Stimulated activated effector memory CD8-positive, alpha-beta T cell treated with anti-CD3 and anti-CD28 coated beads, Interleukin-12 subunit alpha, Interleukin-12 subunit beta, amount 100 ng/mL, for 72 hours (primary cell): ENCODE measurements around the gene ARHGAP45.
"Not testable (repeated sequence)": the region's sequence is repeated elsewhere in the genome, so short reads cannot be mapped to it uniquely, and the experiment has no call there.

Source experiments
- ATAC-seq: fragments of 150-1000 bp; cut with Tn5 transposase; 2 replicates; pipeline ENCODE4 v1.10.0; 2021
- DNase-seq, 2 donors: peaks; one replicate each; pipeline ENCODE4 v3.0.0; 2021 to 2022; ENCODE audit warnings: low spot score in 2 of 2
- H3K27ac Mint-ChIP-seq: one replicate; pipeline ENCODE4 v1.8.0; 2022; ENCODE audit warnings: mild to moderate bottlenecking, mixed read lengths
- H3K36me3 Mint-ChIP-seq: one replicate; pipeline ENCODE4 v1.8.0; 2022; ENCODE audit warnings: mild to moderate bottlenecking, mixed read lengths
- H3K4me1 Mint-ChIP-seq: one replicate; pipeline ENCODE4 v1.8.0; 2022; ENCODE audit warnings: mixed read lengths
- H3K4me3 Mint-ChIP-seq: one replicate; pipeline ENCODE4 v1.8.0; 2022; ENCODE audit warnings: mild to moderate bottlenecking, mixed read lengths
- H3K9me3 Mint-ChIP-seq: one replicate; pipeline ENCODE4 v1.8.0; 2022; ENCODE audit warnings: mixed read lengths

Gene ARHGAP45, protein sequence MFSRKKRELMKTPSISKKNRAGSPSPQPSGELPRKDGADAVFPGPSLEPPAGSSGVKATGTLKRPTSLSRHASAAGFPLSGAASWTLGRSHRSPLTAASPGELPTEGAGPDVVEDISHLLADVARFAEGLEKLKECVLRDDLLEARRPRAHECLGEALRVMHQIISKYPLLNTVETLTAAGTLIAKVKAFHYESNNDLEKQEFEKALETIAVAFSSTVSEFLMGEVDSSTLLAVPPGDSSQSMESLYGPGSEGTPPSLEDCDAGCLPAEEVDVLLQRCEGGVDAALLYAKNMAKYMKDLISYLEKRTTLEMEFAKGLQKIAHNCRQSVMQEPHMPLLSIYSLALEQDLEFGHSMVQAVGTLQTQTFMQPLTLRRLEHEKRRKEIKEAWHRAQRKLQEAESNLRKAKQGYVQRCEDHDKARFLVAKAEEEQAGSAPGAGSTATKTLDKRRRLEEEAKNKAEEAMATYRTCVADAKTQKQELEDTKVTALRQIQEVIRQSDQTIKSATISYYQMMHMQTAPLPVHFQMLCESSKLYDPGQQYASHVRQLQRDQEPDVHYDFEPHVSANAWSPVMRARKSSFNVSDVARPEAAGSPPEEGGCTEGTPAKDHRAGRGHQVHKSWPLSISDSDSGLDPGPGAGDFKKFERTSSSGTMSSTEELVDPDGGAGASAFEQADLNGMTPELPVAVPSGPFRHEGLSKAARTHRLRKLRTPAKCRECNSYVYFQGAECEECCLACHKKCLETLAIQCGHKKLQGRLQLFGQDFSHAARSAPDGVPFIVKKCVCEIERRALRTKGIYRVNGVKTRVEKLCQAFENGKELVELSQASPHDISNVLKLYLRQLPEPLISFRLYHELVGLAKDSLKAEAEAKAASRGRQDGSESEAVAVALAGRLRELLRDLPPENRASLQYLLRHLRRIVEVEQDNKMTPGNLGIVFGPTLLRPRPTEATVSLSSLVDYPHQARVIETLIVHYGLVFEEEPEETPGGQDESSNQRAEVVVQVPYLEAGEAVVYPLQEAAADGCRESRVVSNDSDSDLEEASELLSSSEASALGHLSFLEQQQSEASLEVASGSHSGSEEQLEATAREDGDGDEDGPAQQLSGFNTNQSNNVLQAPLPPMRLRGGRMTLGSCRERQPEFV

DNA sequence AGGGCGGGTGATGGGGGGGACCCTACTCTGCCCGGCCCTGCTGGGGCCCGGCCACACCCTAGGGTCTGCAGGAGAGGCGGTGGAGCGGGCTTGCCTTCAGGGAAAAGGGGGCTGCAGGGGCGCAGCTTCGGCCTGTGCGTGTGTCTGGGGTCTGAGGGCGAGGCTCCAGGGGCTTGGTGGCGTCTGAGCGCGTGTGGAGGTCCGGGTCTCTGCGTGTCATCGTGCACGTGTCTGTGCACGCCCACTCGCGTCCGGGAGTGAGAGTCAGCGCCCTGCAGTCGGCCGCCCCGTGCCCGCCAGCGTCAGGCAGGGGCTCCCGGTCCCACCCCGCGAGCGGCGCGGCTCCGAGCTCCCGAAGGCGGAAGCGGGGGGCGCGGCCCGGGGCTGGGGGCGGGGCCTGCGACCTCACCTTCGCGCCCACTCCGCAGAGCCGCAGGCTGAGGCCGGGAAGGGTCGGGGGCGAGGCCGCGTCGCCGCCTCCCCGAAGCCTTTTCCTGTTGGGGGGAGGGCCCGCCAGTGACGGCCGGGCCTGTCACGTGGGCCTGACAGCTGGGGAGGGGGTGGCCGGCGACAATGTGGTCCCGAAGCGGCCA lies at the start of gene ARHGAP45:
TSS of gene ARHGAP45 (plus strand) at position 420 of the 593 bp plus-strand sequence. CDS start 239 bp downstream, outside the sequence.
- ATAC-seq, result peak; percentile 71
- Mint-ChIP-seq H3K36me3 (peaks cover 48% of the 10 kb centered on the region), H3K27ac (peak within 1 kb of the TSS; percentile 92), H3K4me3 (peak within 1 kb of the TSS; percentile 92), H3K4me1 (peaks cover 53% of the 10 kb centered on the region), H3K9me3 (no peaks in the 10 kb centered on the region)
- DNase-seq, result peak; percentile 77 to 88

DNA sequence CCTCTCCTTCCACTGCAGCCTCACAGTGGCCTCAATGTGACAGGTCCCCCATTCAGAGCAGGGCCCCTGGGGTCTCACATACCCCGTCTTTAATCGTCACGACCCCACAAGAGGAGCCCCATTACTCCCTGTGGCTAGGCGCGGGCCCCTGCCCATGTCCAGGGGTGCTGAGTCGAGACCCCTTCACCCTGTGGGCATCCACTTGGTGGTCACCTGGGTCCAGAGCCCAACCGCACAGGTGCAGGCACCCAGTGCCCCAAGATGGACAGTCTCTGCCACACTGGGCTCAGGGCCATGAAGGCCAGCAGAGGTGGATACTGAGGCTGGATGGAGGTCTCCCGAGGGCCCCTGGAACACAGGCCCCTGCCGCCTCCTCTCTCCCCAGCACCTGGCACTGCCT lies 49.1 kb upstream of the ARHGAP45 start:
- Mint-ChIP-seq H3K36me3 (peaks cover 74% of the 10 kb centered on the region), H3K27ac (peak overlapping the region; percentile 91), H3K9me3 (no peaks in the 10 kb centered on the region), H3K4me3 (peak overlapping the region; percentile 93), H3K4me1 (peaks cover 58% of the 10 kb centered on the region)
- no peak for DNase-seq
- no peak for ATAC-seq

DNA sequence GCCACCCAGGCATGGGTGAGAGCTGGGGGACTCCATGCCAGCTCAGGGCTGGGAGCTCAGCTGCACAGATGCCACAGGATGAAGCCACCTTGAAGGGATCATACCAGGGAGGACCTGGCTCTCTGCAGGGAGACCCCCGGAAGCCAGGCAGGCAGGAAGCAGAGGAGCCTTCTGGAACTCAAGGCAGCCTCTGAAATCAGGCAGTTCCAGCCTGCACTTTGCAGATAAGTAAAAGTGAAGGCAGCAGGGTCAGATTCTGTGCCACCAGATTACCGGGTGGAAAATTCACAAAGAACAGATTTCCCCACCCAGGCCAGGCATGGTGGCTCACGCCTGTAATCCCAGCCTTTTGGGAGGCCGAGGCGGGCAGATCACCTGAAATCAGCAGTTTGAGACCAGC lies 48.6 kb upstream of the ARHGAP45 start:
- no peak for ATAC-seq
- H3K9me3 Mint-ChIP-seq, result no peaks in the 10 kb centered on the region
- peak overlapping the region; percentile 91 for H3K27ac Mint-ChIP-seq
- peaks cover 58% of the 10 kb centered on the region for H3K4me1 Mint-ChIP-seq
- H3K4me3 Mint-ChIP-seq, result peak overlapping the region; percentile 93
- DNase-seq, result no peak
- H3K36me3 Mint-ChIP-seq, result peaks cover 74% of the 10 kb centered on the region

DNA sequence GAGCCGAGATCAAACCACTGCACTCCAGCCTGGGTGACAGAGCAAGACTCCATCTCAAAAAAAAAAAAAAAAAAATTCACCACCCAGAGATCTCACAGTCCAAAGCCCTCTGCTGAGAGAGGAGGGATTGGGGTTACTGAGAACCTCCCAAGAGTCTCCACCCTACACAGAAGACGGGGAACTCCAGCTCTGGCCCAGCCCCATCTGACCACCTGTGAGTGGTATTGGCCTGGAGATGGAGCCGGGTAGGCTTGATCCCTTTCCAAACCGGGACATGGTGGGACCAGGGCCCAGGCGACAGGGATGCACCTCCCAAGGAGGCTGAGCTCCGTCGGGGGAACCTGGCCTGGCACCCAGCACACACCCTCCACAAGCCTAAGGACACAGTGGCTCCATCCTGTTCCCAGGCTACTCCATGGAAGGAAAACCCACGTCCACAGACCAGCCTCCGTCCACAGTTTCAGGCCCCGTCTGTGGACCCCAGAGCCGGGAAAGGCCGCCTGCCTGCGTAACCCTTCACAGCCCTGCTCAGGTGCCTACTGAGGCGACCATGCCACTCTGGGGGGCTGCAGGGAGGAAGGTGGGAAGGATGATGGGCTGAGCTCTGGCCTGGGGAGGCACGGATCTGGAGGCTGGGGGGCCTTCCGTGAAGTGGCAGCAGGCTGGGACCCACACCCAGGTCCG lies 47.9 kb upstream of the ARHGAP45 start:
- H3K4me3 Mint-ChIP-seq, result peak overlapping the region; percentile 93
- peak overlapping the region; percentile 91 for H3K27ac Mint-ChIP-seq
- DNase-seq (no peak), ATAC-seq (no peak)
- H3K36me3 Mint-ChIP-seq, result peaks cover 68% of the 10 kb centered on the region
- H3K4me1 Mint-ChIP-seq, result peaks cover 58% of the 10 kb centered on the region
- no peaks in the 10 kb centered on the region for H3K9me3 Mint-ChIP-seq

DNA sequence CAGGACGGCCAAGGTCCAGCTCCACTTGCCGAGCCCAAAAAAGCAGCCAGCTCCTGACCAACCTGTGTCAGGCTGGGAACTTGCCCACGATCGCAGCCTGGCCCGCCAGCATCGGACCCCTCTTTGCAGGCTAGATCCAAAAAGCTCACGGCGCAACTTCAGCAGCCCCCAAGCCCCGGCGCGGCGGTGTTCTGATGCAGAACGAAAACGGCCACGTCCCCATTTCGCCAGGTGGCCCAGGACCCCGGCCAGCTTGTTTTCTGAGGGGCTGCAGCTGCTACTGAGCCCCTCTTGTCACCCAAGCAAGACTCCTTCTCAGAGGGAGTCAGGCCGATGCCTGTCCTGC lies 47.4 kb upstream of the ARHGAP45 start:
- DNase-seq (no peak), ATAC-seq (no peak)
- peaks cover 68% of the 10 kb centered on the region for H3K36me3 Mint-ChIP-seq
- H3K27ac Mint-ChIP-seq, result peak overlapping the region; percentile 100
- peaks cover 58% of the 10 kb centered on the region for H3K4me1 Mint-ChIP-seq
- H3K4me3 Mint-ChIP-seq, result peak overlapping the region; percentile 93
- no peaks in the 10 kb centered on the region for H3K9me3 Mint-ChIP-seq

DNA sequence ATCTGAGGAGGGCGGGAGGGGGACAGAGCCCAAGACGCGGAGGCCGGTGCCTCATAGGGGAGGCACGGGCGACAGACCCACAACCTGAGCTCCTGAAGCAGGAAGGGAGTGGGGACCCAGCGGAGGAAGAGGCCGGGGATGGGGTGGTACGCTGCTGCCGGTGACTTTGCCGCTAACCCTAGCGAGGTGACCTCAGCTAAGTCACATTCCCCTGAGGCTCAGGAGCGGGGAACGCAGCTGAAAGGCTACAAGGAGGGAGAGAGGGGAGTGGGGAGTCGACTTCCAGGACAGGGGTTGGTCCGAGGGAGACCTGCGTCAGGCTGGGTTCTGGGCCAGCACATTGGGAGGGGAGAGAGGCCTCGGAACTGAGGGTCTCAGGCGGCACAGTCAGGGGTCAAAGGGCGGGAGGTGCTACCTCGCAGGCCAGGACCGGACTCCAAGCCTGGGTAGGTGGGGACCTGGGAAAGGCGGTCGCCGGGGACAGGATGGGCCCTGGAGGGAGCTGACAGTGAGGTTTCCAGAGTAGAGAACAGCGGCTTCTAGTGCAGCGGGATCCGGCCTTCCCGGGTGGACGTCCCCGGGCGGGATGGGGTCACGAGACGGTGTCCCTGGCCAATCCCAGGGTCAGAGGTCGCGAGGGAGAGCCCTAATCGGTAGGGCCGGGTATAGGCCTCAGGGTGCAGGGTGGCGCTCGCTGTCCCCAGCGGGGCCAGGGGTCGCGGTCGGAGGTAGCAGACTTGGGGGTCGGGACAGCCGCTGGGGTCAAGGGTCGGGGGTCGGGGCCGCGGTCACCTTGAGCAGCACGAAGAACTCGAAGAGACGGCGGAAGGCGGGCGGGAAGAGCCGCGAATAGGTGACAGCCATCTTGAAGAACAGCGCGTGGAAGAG lies 46.7 kb upstream of the ARHGAP45 start:
- DNase-seq, result no peak
- Mint-ChIP-seq H3K27ac (peak overlapping the region; percentile 100), H3K36me3 (peaks cover 63% of the 10 kb centered on the region), H3K4me3 (peak overlapping the region; percentile 93), H3K4me1 (peaks cover 62% of the 10 kb centered on the region), H3K9me3 (no peaks in the 10 kb centered on the region)
- ATAC-seq, result no peak

DNA sequence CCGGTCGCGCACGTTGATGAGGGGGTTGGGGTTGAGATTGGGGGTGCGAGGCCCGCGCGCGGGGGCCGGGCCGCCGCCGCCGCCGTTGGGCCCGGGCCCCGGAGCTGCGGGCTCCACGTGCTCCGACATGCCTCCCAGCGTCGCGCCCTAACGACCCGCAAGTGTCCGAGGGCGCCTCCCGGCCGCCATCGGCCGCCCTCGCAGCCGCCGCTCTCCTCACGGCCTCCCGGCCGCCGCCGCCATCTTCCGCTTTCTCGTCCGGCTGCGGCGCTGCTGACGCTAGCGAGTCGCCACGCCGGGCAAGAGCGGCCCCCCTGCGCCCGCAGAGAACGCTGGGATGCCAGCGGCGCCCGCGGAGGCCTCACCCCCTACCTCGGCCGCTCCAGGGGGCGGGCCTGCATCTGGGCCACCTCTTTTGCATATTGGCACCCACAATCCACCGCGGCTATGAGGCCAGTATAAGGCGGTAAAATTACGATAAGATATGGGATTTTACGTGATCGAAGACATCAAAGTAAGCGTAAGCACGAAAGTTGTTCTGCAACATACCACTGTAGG lies 46.0 kb upstream of the ARHGAP45 start, which contains the start of gene TMEM259:
TSS of gene TMEM259 (minus strand) at position 256 of the 558 bp plus-strand sequence. CDS start at position 129, 127 bp downstream.
- no peaks in the 10 kb centered on the region for H3K9me3 Mint-ChIP-seq
- H3K27ac Mint-ChIP-seq, result peak within 1 kb of the TSS; percentile 100
- DNase-seq (peak; percentile 94 to 98), ATAC-seq (peak; percentile 90)
- H3K36me3 Mint-ChIP-seq, result peaks cover 56% of the 10 kb centered on the region
- peaks cover 60% of the 10 kb centered on the region for H3K4me1 Mint-ChIP-seq
- peak within 1 kb of the TSS; percentile 93 for H3K4me3 Mint-ChIP-seq

DNA sequence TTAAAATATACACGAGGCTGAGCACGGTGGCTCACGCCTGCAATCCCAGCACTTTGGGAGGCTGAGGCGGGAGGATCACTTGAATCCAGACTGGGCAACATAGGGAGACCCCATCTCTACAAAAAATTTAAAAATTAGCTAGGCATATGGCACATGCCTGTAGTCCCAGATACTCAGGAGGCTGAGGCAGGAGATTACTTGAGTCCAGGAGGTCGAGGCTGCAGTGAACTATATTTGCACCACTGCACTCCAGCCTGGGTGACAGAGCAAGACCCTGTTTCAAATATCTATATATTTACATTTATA lies 43.1 kb upstream of the ARHGAP45 start:
- not testable (repeated sequence) for H3K27ac Mint-ChIP-seq, H3K9me3 Mint-ChIP-seq, H3K4me3 Mint-ChIP-seq, DNase-seq, ATAC-seq
- H3K4me1 Mint-ChIP-seq, result peaks cover 40% of the 10 kb centered on the region
- H3K36me3 Mint-ChIP-seq, result peaks cover 34% of the 10 kb centered on the region

DNA sequence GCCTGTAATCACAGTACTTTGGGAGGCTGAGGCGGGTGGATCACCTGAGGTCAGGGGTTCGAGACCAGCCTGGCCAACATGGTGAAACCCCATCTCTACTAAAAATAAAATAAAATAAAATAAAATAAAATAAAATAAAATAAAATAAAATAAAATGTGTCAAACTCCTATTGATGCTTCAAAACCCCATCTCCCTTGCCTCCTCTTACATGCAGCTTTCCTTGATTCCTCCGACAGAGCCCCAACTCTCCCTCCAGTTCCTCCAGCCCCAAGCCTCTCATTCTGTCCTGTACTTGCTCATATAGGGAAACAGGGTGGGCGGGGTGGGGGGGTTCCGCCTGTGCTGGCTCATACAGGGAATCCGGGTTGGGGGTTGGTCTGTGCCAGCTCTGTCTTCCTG lies 41.9 kb upstream of the ARHGAP45 start:
- not testable (repeated sequence) for H3K4me3 Mint-ChIP-seq, H3K9me3 Mint-ChIP-seq, H3K27ac Mint-ChIP-seq

DNA sequence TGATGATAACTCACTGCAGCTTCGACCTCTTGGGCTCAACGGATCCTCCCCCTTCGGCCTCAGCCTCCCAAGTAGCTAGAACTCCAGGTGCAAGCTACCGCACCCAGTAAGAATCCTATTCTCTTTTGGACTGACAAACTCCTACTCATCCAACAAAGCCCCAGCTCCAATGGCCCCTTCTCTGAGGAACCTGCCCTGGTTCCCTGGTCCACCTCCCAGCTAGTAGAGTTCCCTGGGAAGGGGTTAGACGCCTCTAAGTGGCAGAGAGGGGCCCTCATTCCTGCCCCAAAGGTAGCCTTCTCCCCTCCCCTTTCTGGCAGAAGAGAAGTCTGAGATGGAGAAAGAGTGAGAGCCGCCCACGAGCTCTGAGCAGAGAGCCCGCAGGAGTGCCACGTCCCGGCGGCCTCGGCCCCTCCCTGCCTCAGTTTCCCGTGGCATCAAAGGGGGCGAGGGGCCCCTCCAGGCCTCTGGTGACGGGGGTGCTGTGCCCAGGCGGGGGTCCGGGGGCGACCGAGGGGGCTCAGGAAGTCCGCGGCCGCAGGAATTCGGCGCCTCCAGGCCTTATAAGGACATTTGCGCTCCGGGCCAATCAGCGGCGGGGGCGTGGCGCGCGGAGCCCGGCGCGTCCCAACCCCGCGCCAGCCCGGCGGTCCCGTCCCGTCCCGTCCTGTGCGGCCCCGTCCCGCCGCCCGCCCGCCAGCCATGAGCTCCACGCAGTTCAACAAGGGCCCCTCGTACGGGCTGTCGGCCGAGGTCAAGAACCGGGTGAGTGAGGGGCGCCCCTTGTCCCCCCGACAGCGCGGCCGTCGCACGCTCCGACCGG lies 40.8 kb upstream of the ARHGAP45 start, which contains the start of gene CNN2:
TSS of gene CNN2 (plus strand) at position 649 of the 823 bp plus-strand sequence. CDS start at position 703, 54 bp downstream.
- ATAC-seq (peak; percentile 66), DNase-seq (peak; percentile 59 to 91)
- Mint-ChIP-seq H3K4me1 (peaks cover 41% of the 10 kb centered on the region), H3K36me3 (peaks cover 33% of the 10 kb centered on the region), H3K4me3 (peak within 1 kb of the TSS; percentile 94), H3K27ac (peak within 1 kb of the TSS; percentile 89), H3K9me3 (no peaks in the 10 kb centered on the region)

More for the DNA sequence above, 41.9 kb upstream of the ARHGAP45 start:
- H3K36me3 Mint-ChIP-seq, result peaks cover 32% of the 10 kb centered on the region
- DNase-seq, ATAC-seq: not testable (repeated sequence)
- peaks cover 35% of the 10 kb centered on the region for H3K4me1 Mint-ChIP-seq

DNA sequence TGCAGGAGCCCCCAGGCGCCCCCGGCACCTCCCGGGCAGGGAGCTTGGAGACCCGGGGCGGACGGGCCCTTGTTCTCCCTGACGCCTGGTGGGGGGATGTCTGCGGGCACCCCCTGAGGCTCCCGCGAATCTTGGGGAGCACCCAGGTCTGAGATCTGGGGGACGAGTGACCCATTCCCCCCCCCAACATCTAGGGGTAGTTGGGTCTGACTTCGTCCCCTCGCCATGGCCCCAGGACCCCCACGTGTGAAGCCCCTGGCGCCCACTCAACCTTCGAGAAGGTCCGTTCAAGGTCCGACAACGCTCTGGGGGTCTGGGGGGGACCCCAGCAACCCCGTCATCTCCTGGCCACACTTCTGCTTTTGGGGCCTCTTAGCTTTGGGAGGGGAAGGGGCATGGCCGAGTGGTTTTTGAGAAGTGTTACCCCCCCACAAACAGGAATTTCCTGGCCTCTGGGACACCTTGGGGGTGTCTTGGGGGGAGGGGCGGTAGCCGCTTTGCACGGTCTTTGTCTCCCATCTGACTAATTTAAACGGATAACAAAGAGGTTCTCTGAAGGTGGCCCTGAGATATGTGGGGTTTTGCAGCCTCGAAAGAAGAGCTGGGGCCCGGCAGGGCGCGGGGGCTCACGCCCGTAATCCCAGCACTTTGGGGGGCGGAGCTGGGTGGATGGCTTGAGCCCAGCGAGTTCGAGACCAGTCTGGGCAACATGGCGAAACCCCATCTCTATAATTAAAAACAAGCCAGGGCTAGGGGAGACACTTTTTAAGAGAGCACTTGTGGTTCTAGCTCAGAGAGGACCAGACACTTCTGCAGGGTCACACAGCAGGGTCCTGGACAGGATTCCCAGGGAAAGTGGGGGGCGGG lies 40.0 kb upstream of the ARHGAP45 start:
- Mint-ChIP-seq H3K27ac (peak overlapping the region; percentile 80), H3K9me3 (no peaks in the 10 kb centered on the region), H3K36me3 (peaks cover 34% of the 10 kb centered on the region), H3K4me3 (peak overlapping the region; percentile 94), H3K4me1 (peaks cover 34% of the 10 kb centered on the region)
- DNase-seq (peak in 1 of 2 donors; percentile 73), ATAC-seq (peak; percentile 31)

DNA sequence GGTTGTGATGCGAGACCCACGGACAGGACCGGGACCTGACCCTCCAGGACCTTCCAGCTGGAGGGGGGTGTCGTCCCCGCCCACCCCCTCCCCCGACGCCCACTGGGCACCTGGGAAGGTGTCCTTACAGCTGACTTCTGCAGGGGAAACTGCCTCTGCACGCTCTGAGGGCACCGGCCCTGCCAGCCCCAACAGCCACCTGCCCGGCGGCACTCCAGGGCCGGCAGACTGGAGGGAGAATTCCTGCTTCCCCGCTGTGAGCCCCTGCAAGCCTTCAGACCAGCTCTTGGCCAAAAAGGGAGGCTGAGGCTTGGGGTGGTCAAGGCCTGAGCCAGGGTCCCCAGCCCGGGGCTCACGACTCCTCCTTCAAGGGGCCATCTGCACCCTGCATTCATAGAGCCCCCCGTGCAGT lies 39.3 kb upstream of the ARHGAP45 start:
- peaks cover 39% of the 10 kb centered on the region for H3K4me1 Mint-ChIP-seq
- H3K27ac Mint-ChIP-seq, result peak overlapping the region; percentile 80
- H3K4me3 Mint-ChIP-seq, result peak overlapping the region; percentile 94

More for the DNA sequence above, 39.3 kb upstream of the ARHGAP45 start:
- no peaks in the 10 kb centered on the region for H3K9me3 Mint-ChIP-seq
- DNase-seq, result no peak
- peaks cover 40% of the 10 kb centered on the region for H3K36me3 Mint-ChIP-seq
- peak; percentile 31 for ATAC-seq
